K562 (cell line): ENCODE data around the gene BBLN. TPM values are rescaled to one million over a fixed set of nuclear protein-coding genes. Genes with fewer than 3 reads are reported as not detected.
A peak's percentile ranks its signal among the peaks of the same experiment; 100 is the strongest.

Experiments
- ARID2 ChIP-seq: fragments of 450-650 bp; IDR thresholded peaks from 2 replicates; pipeline ENCODE4 v1.6.1; 2017; ENCODE audit warnings: antibody characterized with exemption, mild to moderate bottlenecking
- ATF2 ChIP-seq: sonication (generic); formaldehyde crosslinking; IDR thresholded peaks from 2 replicates; pipeline ENCODE4 v1.8.1; 2022; ENCODE audit warnings: missing genetic modification reagents
- CBX3 ChIP-seq, 2 experiments: IDR thresholded peaks; 1 replicate in 1 of 2; 2 replicates in 1 of 2; pipeline ENCODE4 v1.6.1; 2012; ENCODE audit warnings: inconsistent platforms in 2 of 2, low read length in 2 of 2, borderline replicate concordance in 1 of 2, control low read depth in 1 of 2
- FOXA1 ChIP-seq: fragments of 450-650 bp; IDR thresholded peaks from 2 replicates; pipeline ENCODE4 v1.6.1; 2016; ENCODE audit warnings: mild to moderate bottlenecking, borderline replicate concordance
- HES1 ChIP-seq: fragments of 450-650 bp; IDR thresholded peaks from 2 replicates; pipeline ENCODE4 v1.6.1; 2016; ENCODE audit warnings: low read depth, mild to moderate bottlenecking, moderate library complexity
- HOXB6 ChIP-seq: fragments of 250-450 bp; sonication (Bioruptor Pico); IDR thresholded peaks from 2 replicates; pipeline ENCODE4 v1.5.1; 2022; ENCODE audit warnings: mild to moderate bottlenecking, borderline replicate concordance
- RBM34 ChIP-seq: fragments of 200-400 bp; formaldehyde crosslinking; IDR thresholded peaks from 2 replicates; pipeline ENCODE4 v1.6.1; 2018; ENCODE audit warnings: low read length, borderline replicate concordance; ENCODE audit not compliant: insufficient read depth
- ZBTB5 ChIP-seq: fragments of 450-650 bp; IDR thresholded peaks from 2 replicates; pipeline ENCODE4 v1.6.1; 2017; ENCODE audit warnings: antibody characterized with exemption
- ZKSCAN3 ChIP-seq: fragments of 250-450 bp; sonication (Bioruptor Pico); IDR thresholded peaks from 2 replicates; pipeline ENCODE4 v1.4.0; 2020
- ZNF24 ChIP-seq: fragments of 450-650 bp; IDR thresholded peaks from 2 replicates; pipeline ENCODE4 v1.6.1; 2016
- ZNF408 ChIP-seq: fragments of 250-450 bp; sonication (Bioruptor Pico); IDR thresholded peaks from 2 replicates; pipeline ENCODE4 v1.4.0; 2020; ENCODE audit warnings: low read depth, mild to moderate bottlenecking, moderate library complexity
- ZNF511 ChIP-seq: sonication (generic); formaldehyde crosslinking; IDR thresholded peaks from 2 replicates; pipeline ENCODE4 v1.8.0; 2022; ENCODE audit warnings: mild to moderate bottlenecking, missing genetic modification reagents
- ZNF551 ChIP-seq: fragments of 250-450 bp; sonication (Bioruptor Pico); IDR thresholded peaks from 2 replicates; pipeline ENCODE4 v1.5.0; 2021; ENCODE audit warnings: mild to moderate bottlenecking, moderate library complexity
- ZNF57 ChIP-seq: fragments of 450-650 bp; formaldehyde crosslinking; IDR thresholded peaks from 2 replicates; pipeline ENCODE4 v1.4.0; 2020; ENCODE audit warnings: mild to moderate bottlenecking, moderate library complexity
- ZNF586 ChIP-seq: fragments of 450-650 bp; formaldehyde crosslinking; conservative IDR thresholded peaks from 2 replicates; pipeline ENCODE4 v1.4.0; 2020; ENCODE audit warnings: mild to moderate bottlenecking, moderate library complexity
- polyA plus RNA-seq, 8 experiments: library from polyadenylated mRNA; depleted of rRNA in 4 of 8; stranded (reverse) in 5 of 8; unstranded in 3 of 8; fragments of >200 nt; fragmentation: Nextera tagmentation in 2 of 8; fragmentation: Illumina TruSeq in 1 of 8; extraction: Ambion mirVana in 2 of 8; extraction: Trizol in 1 of 8; gene quantifications; 2 replicates each; pipeline versions ENCODE4 v1.2.1 to v1.2.3, GENCODE V29; 2011 to 2014; ENCODE audit warnings: inconsistent platforms in 1 of 8, missing spikeins in 1 of 8
- total RNA-seq, 7 experiments: library from RNA; depleted of rRNA in 6 of 7; stranded (reverse); fragments of >200 nt in 6 of 7; fragmentation: Illumina TruSeq in 2 of 7; extraction: Trizol in 2 of 7; gene quantifications; 2 replicates each; pipeline versions ENCODE4 v1.2.1 to v1.2.3, GENCODE V29; 2011 to 2021; ENCODE audit warnings: low replicate concordance in 1 of 7

The BBLN gene
- total and polyA plus RNA-seq, 9 of the 15 experiments (the other 6 are each of a cell fraction or from before 2014, with no cell fraction given), result 4.2 to 331 (median 87.1) TPM

- TF ChIP-seq ATF2 (no peak), CBX3 (IDR thresholded peaks at IDR 0.05; ENCODE audit: borderline replicate concordance in 1 of 2, low read length in 2 of 2) (peak in 1 of 2 experiments; percentile 70; a peak in 1 of 3 replicates), ZNF511 (CRISPR knock-in tag) (no peak), RBM34 (no peak), ARID2 (no peak), ZNF57 (CRISPR knock-in tag) (0 out of 2 replicates have a peak, but pooled peaks have one; percentile 73), ZKSCAN3 (no peak), HES1 (no peak), ZBTB5 (no peak), ZNF408 (CRISPR knock-in tag) (no peak), ZNF586 (CRISPR knock-in tag) (no peak), ZNF24 (peak; percentile 71; the same call in 1 of the 2 replicates), HOXB6 (no peak), FOXA1 (no peak), ZNF551 (no peak)
These were observed 43.1 kb downstream of the BBLN start, which contains the start of gene DNM1 (continued) for GRCh38 chr9:128203024-128203706.
